HCT116 (cell line): ENCODE measurements around the gene SCARB1. TPM values are rescaled to one million over a fixed set of nuclear protein-coding genes. Genes with fewer than 3 reads are reported as not detected.

ENCODE experiments used
- ATAC-seq: fragments of 200-7000 bp; cut with Tn5 transposase; 2 replicates; pipeline ENCODE4 v1.9.1; 2020; ENCODE audit warnings: mild to moderate bottlenecking, moderate library complexity
- BruUV-seq: library from RNA; stranded (reverse); fragments of 400-500 nt; replicated peaks from 2 replicates; lab custom pipeline; 2021; lab: Mats Ljungman, UMichigan
- CTCF ChIA-PET: fragments of 300-600 bp; sonication (Branson Sonifier 250); formaldehyde crosslinking; loops from one replicate; lab custom pipeline; 2021; ENCODE audit warnings: antibody characterized with exemption; lab: Charles Lee
- POLR2A ChIA-PET: fragments of 300-600, 350-600 bp; sonication (Branson Sonifier 250); formaldehyde crosslinking; loops from one replicate; lab custom pipeline; 2021; ENCODE audit warnings: antibody characterized with exemption; lab: Charles Lee
- RAD21 ChIA-PET, 2 experiments: fragments of 300-600 bp; sonication (Branson Sonifier 250); formaldehyde crosslinking; loops; one replicate each; lab custom pipeline; 2023; ENCODE audit warnings: low total read pairs in 2 of 2; ENCODE audit not compliant: uncharacterized antibody in 2 of 2, unreplicated experiment in 2 of 2, low non-redundant PET in 1 of 2; lab: Charles Lee
- DNase-seq: peaks from one replicate; pipeline ENCODE4 v3.0.0-alpha.2; 2010; ENCODE audit warnings: low read depth, low spot score
- H2AFZ ChIP-seq: fragments of 200-600 bp; shearing (Covaris generic), sonication (generic); 2 replicates; pipeline ENCODE4 v1.6.1; 2017; ENCODE audit warnings: low read depth, mixed run types, mixed read lengths, antibody characterized with exemption, low read length; ENCODE audit not compliant: poor library complexity, severe bottlenecking
- H3K27ac ChIP-seq: 2 replicates; pipeline ENCODE4 v1.5.1; 2012; ENCODE audit warnings: low read depth, low read length
- H3K27me3 ChIP-seq: fragments of 200-600 bp; sonication (generic); 2 replicates; pipeline ENCODE4 v1.6.1; 2016; ENCODE audit warnings: mixed run types, low read length, mixed read lengths; ENCODE audit not compliant: insufficient read depth
- H3K36me3 ChIP-seq, 2 experiments: fragments of 200-500 bp in 1 of 2; fragments of 200-600 bp in 1 of 2; sonication (Bioruptor generic) in 1 of 2; sonication (generic) in 1 of 2; 2 replicates each; pipeline versions ENCODE4 v1.5.1 to v1.6.1; 2014 to 2016; ENCODE audit warnings: low read length in 2 of 2, inconsistent platforms in 1 of 2, mixed read lengths in 1 of 2, mixed run types in 1 of 2; ENCODE audit not compliant: insufficient read depth in 2 of 2, control insufficient read depth in 1 of 2
- H3K4me1 ChIP-seq, 2 experiments: fragments of 200-600 bp in 1 of 2; sonication (generic) in 1 of 2; 2 replicates each; pipeline versions ENCODE4 v1.5.1 to v1.6.1; 2012 to 2017; ENCODE audit warnings: low read length in 2 of 2, inconsistent platforms in 1 of 2, mild to moderate bottlenecking in 1 of 2, mixed read lengths in 1 of 2, mixed run types in 1 of 2, moderate library complexity in 1 of 2; ENCODE audit not compliant: insufficient read depth in 2 of 2, control insufficient read depth in 1 of 2
- H3K4me2 ChIP-seq: fragments of 200-600 bp; sonication (generic); 2 replicates; pipeline ENCODE4 v1.6.1; 2017; ENCODE audit warnings: mixed run types, low read length, mixed read lengths
- H3K4me3 ChIP-seq, 2 experiments: fragments of 200-600 bp in 1 of 2; sonication (generic) in 1 of 2; replicated peaks in 1 of 2; 2 replicates each; pipeline ENCODE4 v1.5.1; 2011 to 2016; ENCODE audit warnings: low read length in 2 of 2, control low read depth in 1 of 2, low read depth in 1 of 2, mild to moderate bottlenecking in 1 of 2, mixed read lengths in 1 of 2, mixed run types in 1 of 2
- H3K79me2 ChIP-seq: fragments of 200-600 bp; sonication (generic); 2 replicates; pipeline ENCODE4 v1.6.1; 2017; ENCODE audit warnings: mild to moderate bottlenecking, mixed run types, low read length, moderate library complexity, mixed read lengths; ENCODE audit not compliant: insufficient read depth
- H3K9ac ChIP-seq: fragments of 200-600 bp; sonication (generic); 2 replicates; pipeline ENCODE4 v1.6.1; 2016; ENCODE audit warnings: low read length, mixed read lengths
- H3K9me2 ChIP-seq: fragments of 200-600 bp; sonication (generic), shearing (Covaris generic); 2 replicates; pipeline ENCODE4 v1.6.1; 2017; ENCODE audit warnings: mixed run types, mild to moderate bottlenecking, moderate library complexity; ENCODE audit not compliant: insufficient read depth
- H3K9me3 ChIP-seq, 2 experiments: fragments of 200-500 bp in 1 of 2; fragments of 200-600 bp in 1 of 2; sonication (Bioruptor generic) in 1 of 2; sonication (generic) in 1 of 2; 2 replicates each; pipeline ENCODE4 v1.6.1; 2014 to 2017; ENCODE audit warnings: low read length in 2 of 2, mixed read lengths in 2 of 2, inconsistent platforms in 1 of 2, low read depth in 1 of 2, mild to moderate bottlenecking in 1 of 2, mixed run types in 1 of 2, moderate library complexity in 1 of 2; ENCODE audit not compliant: control insufficient read depth in 1 of 2, insufficient read depth in 1 of 2
- H4K20me1 ChIP-seq: fragments of 200-600 bp; sonication (generic), shearing (Covaris generic); 2 replicates; pipeline ENCODE4 v1.6.1; 2017; ENCODE audit warnings: mixed run types, mild to moderate bottlenecking, moderate library complexity; ENCODE audit not compliant: insufficient read depth
- CBX3 ChIP-seq: IDR thresholded peaks from 2 replicates; pipeline ENCODE4 v1.6.1; 2012; ENCODE audit warnings: low read depth
- CEBPB ChIP-seq: IDR thresholded peaks from 2 replicates; pipeline ENCODE4 v1.6.1; 2012; ENCODE audit warnings: low read depth
- EGR1 ChIP-seq: IDR thresholded peaks from 2 replicates; pipeline ENCODE4 v1.6.1; 2012; ENCODE audit warnings: low read depth
- EZH2phosphoT487 ChIP-seq: fragments of 200-600 bp; IDR thresholded peaks from 2 replicates; pipeline ENCODE4 v1.6.1; 2018; ENCODE audit warnings: antibody characterized with exemption, borderline replicate concordance
- FOSL1 ChIP-seq: IDR thresholded peaks from 2 replicates; pipeline ENCODE4 v1.6.1; 2012; ENCODE audit warnings: low read depth
- JUND ChIP-seq: IDR thresholded peaks from 2 replicates; pipeline ENCODE4 v1.6.1; 2012
- SP1 ChIP-seq: IDR thresholded peaks from 2 replicates; pipeline ENCODE4 v1.6.1; 2012; ENCODE audit warnings: low read depth
- SRF ChIP-seq: IDR thresholded peaks from 2 replicates; pipeline ENCODE4 v1.6.1; 2012; ENCODE audit warnings: low read depth
- TCF7L2 ChIP-seq: IDR thresholded peaks from 2 replicates; pipeline ENCODE4 v1.7.0; 2011; ENCODE audit warnings: borderline replicate concordance, inconsistent platforms; ENCODE audit not compliant: insufficient read depth, insufficient read length; ENCODE audit errors: extremely low read depth
- ZBTB33 ChIP-seq: IDR thresholded peaks from 2 replicates; pipeline ENCODE4 v1.6.1; 2011; ENCODE audit warnings: mild to moderate bottlenecking, low read length, moderate library complexity; ENCODE audit not compliant: insufficient replicate concordance; ENCODE audit errors: extremely low read depth
- ZNF274 ChIP-seq: fragments of 200-500 bp; sonication (Bioruptor generic); IDR thresholded peaks from 2 replicates; pipeline ENCODE4 v1.6.1; 2014; ENCODE audit warnings: mild to moderate bottlenecking, low read depth, low read length, inconsistent platforms
- intact Hi-C: fragments of 100-400 bp; cut with micrococcal nuclease; formaldehyde crosslinking; loops from 2 replicates; pipeline ENCODE4 v1.10.0; 2022
- total RNA-seq: library from RNA; stranded (reverse); gene quantifications from one replicate; pipeline ENCODE4 v1.2.1, GENCODE V29; 2021; ENCODE audit not compliant: unreplicated experiment

The SCARB1 gene
- total RNA-seq, 1 experiment from 2014 or later, result 95.5 TPM

- intact Hi-C loops, result no loop called here
- H3K4me2 ChIP-seq, result no peak overlapping the region
- DNase-seq, result no peak
- BruUV-seq, result no TSS peak
- no peak overlapping the region for H3K4me3 ChIP-seq
- no peaks in the 10 kb centered on the region for H3K9me2 ChIP-seq
- H2AFZ ChIP-seq, result no peak overlapping the region
- peaks cover 35 to 90% of the 10 kb centered on the region in 2 experiments for H3K4me1 ChIP-seq
- ChIA-PET RAD21 (interaction anchor here (0.7 kb wide), 2 partner anchors 22 to 23 kb away, joined by 3 read pairs; no protein-coding TSS in a partner anchor), CTCF (no interaction called here), POLR2A (no interaction called here)
- no peaks in the 10 kb centered on the region for H3K27me3 ChIP-seq
- H4K20me1 ChIP-seq, result no peaks in the 10 kb centered on the region
- no peaks in the 10 kb centered on the region; a peak in 1 of 4 replicates for H3K36me3 ChIP-seq
- no peak overlapping the region for H3K9ac ChIP-seq
- no peak overlapping the region for H3K27ac ChIP-seq
- H3K9me3 ChIP-seq, result no peaks in the 10 kb centered on the region
- TF ChIP-seq FOSL1 (no peak), SP1 (no peak), TCF7L2 (no peak), CBX3 (no peak), ZNF274 (no peak), EZH2phosphoT487 (no peak), SRF (no peak), CEBPB (no peak), ZBTB33 (no peak), EGR1 (no peak), JUND (no peak)
- ATAC-seq, result no peak
- peaks cover 72% of the 10 kb centered on the region for H3K79me2 ChIP-seq
Measured at GRCh38 chr12:124836759-124837158, 26.9 kb downstream of the SCARB1 start.
